ENCODE data around the gene CRTC3. TPM values are rescaled to one million over a fixed set of nuclear protein-coding genes. Genes with fewer than 3 reads are reported as not detected.
"Not testable (repeated sequence)": the region's sequence is repeated elsewhere in the genome, so short reads cannot be mapped to it uniquely, and the experiment has no call there.

The CRTC3 gene
- total and polyA plus RNA-seq, 11 donors, result 12.0 to 42.2 (median 24.0) TPM

- peak; percentile 64 to 84 (median 76) for DNase-seq
- WGBS, 4 donors, result 4 to 13% (median 7%) methylated on average over 33 to 75 of the region's 75 CpGs
- Histone ChIP-seq H3K9me3 (no peaks in the 10 kb centered on the region), H3K4me3 (peak overlapping the region; percentile 64 to 95 (median 80)), H3K4me1 (peaks cover 0 to 35% (median 9%) of the 10 kb centered on the region in 12 donors), H3K36me3 (no peaks in the 10 kb centered on the region), H3K27ac (peak overlapping the region; percentile 58 to 95 (median 85)), H3K27me3 (peaks cover 0 to 4% (median 0%) of the 10 kb centered on the region in 9 donors)
- TF ChIP-seq POLR2A (IDR thresholded peaks at IDR 0.05), result peak in 1 of 2 donors; percentile 48
- TF ChIP-seq, protein P1, sequence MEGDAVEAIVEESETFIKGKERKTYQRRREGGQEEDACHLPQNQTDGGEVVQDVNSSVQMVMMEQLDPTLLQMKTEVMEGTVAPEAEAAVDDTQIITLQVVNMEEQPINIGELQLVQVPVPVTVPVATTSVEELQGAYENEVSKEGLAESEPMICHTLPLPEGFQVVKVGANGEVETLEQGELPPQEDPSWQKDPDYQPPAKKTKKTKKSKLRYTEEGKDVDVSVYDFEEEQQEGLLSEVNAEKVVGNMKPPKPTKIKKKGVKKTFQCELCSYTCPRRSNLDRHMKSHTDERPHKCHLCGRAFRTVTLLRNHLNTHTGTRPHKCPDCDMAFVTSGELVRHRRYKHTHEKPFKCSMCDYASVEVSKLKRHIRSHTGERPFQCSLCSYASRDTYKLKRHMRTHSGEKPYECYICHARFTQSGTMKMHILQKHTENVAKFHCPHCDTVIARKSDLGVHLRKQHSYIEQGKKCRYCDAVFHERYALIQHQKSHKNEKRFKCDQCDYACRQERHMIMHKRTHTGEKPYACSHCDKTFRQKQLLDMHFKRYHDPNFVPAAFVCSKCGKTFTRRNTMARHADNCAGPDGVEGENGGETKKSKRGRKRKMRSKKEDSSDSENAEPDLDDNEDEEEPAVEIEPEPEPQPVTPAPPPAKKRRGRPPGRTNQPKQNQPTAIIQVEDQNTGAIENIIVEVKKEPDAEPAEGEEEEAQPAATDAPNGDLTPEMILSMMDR (IDR thresholded peaks at IDR 0.05), result no peak
- peak; percentile 60 to 88 (median 86) for ATAC-seq
- intact Hi-C loops (cut with DNase I), result no loop called here
Measured at GRCh38 chr15:90665288-90666134, 135.8 kb downstream of the CRTC3 start.

DNA sequence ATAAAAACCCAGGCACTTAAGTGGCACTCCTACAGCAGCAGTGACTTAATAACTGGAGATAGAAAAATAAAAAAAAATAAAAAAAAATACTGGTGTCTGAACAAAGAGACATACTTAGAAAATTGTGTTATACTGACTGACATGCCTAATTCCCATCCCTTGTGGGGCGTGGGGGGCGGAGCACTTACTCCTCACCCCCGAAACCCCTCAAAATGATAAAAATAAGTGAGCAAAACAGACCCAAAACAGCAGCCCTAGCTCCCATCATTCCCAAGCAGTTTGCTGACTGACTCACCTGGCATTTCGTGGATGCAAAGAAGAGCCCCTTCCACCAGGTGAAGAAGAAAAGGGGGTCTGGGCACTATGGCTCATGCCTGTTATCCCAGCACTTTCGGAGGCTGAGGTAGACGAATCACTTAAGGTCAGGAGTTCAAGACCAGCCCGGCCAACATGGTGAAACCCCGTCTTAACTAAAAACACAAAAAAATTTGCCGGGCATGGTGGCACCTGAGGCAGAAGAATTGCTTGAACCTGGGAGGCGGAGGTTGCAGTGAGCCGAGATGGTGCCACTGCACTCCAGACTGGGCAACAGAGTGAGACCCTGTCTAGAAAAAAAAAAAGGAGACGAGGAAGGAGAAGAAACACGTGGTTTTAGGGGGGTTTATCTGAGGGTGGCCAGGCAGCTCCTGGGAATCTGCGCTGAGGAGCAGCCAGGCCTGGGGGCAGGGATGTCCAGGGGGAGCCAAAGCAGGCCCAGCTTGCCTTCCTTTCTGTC is 136.6 kb downstream of the CRTC3 start:
- 86 to 95% (median 91%) methylated on average over 14 of the region's 14 CpGs for WGBS, 4 donors
- TF ChIP-seq, protein P1 (IDR thresholded peaks at IDR 0.05), result no peak
- TF ChIP-seq POLR2A (IDR thresholded peaks at IDR 0.05), result no peak
- intact Hi-C loops (cut with DNase I), result no loop called here

GRCh38 chr15:90667073-90667754 is 137.5 kb downstream of the CRTC3 start:
- WGBS, 4 donors, result 83 to 88% (median 86%) methylated on average over 8 of the region's 8 CpGs
- DNase-seq (no peak), ATAC-seq (no peak)
- Histone ChIP-seq H3K4me3 (no peak overlapping the region), H3K36me3 (no peaks in the 10 kb centered on the region), H3K4me1 (peaks cover 0 to 18% (median 3%) of the 10 kb centered on the region in 12 donors), H3K27me3 (peaks cover 0 to 4% (median 0%) of the 10 kb centered on the region in 9 donors), H3K9me3 (no peaks in the 10 kb centered on the region), H3K27ac (no peak overlapping the region)
- TF ChIP-seq, protein P1 (IDR thresholded peaks at IDR 0.05), result no peak
- intact Hi-C loops (cut with DNase I), result no loop called here

More for the DNA sequence above, 136.6 kb downstream of the CRTC3 start:
- DNase-seq (no peak), ATAC-seq (no peak)
- H3K4me1 ChIP-seq, result peaks cover 0 to 27% (median 3%) of the 10 kb centered on the region in 12 donors
- H3K27ac ChIP-seq, result peak overlapping the region in 9 of 12 donors; percentile 73 to 95 (median 86)
- H3K36me3 ChIP-seq, result no peaks in the 10 kb centered on the region
- peak overlapping the region in 11 of 12 donors; percentile 68 to 95 (median 80) for H3K4me3 ChIP-seq
- H3K9me3 ChIP-seq, result no peaks in the 10 kb centered on the region
- H3K27me3 ChIP-seq, result peaks cover 0 to 4% (median 0%) of the 10 kb centered on the region in 9 donors

GRCh38 chr15:90667755-90668345 is 138.1 kb downstream of the CRTC3 start:
- WGBS, 4 donors, result 88 to 93% (median 91%) methylated on average over 7 of the region's 7 CpGs
- DNase-seq; H3K4me3 ChIP-seq; intact Hi-C loops (cut with DNase I); ATAC-seq; H3K9me3 ChIP-seq; H3K27ac ChIP-seq; H3K27me3 ChIP-seq; H3K36me3 ChIP-seq: not testable (repeated sequence)
- H3K4me1 ChIP-seq, result peaks cover 0 to 17% (median 3%) of the 10 kb centered on the region in 12 donors

DNA sequence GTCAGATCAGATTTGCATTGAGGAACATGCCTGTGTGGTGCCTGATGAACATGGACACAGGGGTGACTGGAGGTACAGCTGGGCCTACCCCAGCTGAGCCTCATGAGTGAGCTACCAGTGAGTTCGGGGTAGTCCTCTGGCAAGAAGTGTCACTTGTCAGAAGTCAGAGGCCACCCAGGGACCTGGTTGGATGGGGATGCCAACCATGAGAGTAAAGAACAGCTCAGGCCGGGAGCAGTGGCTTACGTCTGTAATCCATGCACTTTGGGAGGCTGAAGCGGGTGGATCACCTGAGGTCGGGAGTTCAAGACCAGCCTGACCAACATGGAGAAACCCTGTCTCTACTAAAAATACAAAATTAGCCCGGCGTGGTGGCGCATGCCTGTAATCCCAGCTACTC is 140.9 kb downstream of the CRTC3 start:
- H3K27ac ChIP-seq; H3K4me1 ChIP-seq; H3K4me3 ChIP-seq; H3K27me3 ChIP-seq; DNase-seq; intact Hi-C loops (cut with DNase I); H3K9me3 ChIP-seq; ATAC-seq; H3K36me3 ChIP-seq: not testable (repeated sequence)
- 94 to 98% (median 96%) methylated on average over 8 of the region's 8 CpGs for WGBS, 4 donors
